HepG2 (cell line): ENCODE results near the gene SLC25A43. TPM values are rescaled to one million over a fixed set of nuclear protein-coding genes. Genes with fewer than 3 reads are reported as not detected.
A peak's percentile ranks its signal among the peaks of the same experiment; 100 is the strongest.

Source experiments
- BCLAF1 ChIP-seq: fragments of 450-650 bp; IDR thresholded peaks from 2 replicates; pipeline ENCODE4 v1.6.1; 2017; ENCODE audit warnings: mild to moderate bottlenecking
- E2F2 ChIP-seq: sonication (generic); formaldehyde crosslinking; IDR thresholded peaks from 2 replicates; pipeline ENCODE4 v1.4.0; 2020; ENCODE audit warnings: missing genetic modification reagents, borderline replicate concordance
- FOSL2 ChIP-seq: sonication (generic); formaldehyde crosslinking; IDR thresholded peaks from 2 replicates; pipeline ENCODE4 v1.4.0; 2020; ENCODE audit warnings: missing genetic modification reagents
- FOXA3 ChIP-seq: IDR thresholded peaks from 2 replicates; pipeline ENCODE4 v1.6.1; 2016; ENCODE audit warnings: missing genetic modification reagents, missing compliant biosample characterization
- FOXC1 ChIP-seq: sonication (generic); formaldehyde crosslinking; IDR thresholded peaks from 2 replicates; pipeline ENCODE4 v1.8.0; 2022; ENCODE audit warnings: mild to moderate bottlenecking, missing genetic modification reagents, borderline replicate concordance
- HES4 ChIP-seq: sonication (generic); formaldehyde crosslinking; IDR thresholded peaks from 2 replicates; pipeline ENCODE4 v1.9.0; 2021; ENCODE audit warnings: mild to moderate bottlenecking, missing genetic modification reagents, borderline replicate concordance
- PATZ1 ChIP-seq: sonication (generic); formaldehyde crosslinking; IDR thresholded peaks from 2 replicates; pipeline ENCODE4 v1.4.0; 2020; ENCODE audit warnings: missing genetic modification reagents
- POGZ ChIP-seq: sonication (generic); formaldehyde crosslinking; IDR thresholded peaks from 2 replicates; pipeline ENCODE4 v1.4.0; 2020; ENCODE audit warnings: mild to moderate bottlenecking, missing genetic modification reagents
- POLR2G ChIP-seq: fragments of 200-400 bp; formaldehyde crosslinking; IDR thresholded peaks from 2 replicates; pipeline ENCODE4 v1.6.1; 2018; ENCODE audit warnings: mild to moderate bottlenecking, low read depth, low read length, moderate library complexity
- SOX6 ChIP-seq, 2 experiments: fragments of 450-650 bp in 1 of 2; sonication (generic) in 1 of 2; formaldehyde crosslinking in 1 of 2; IDR thresholded peaks; 2 replicates each; pipeline versions ENCODE4 v1.4.0 to v1.6.1; 2017 to 2020; ENCODE audit warnings: antibody characterized with exemption in 1 of 2, mild to moderate bottlenecking in 1 of 2, missing genetic modification reagents in 1 of 2
- ZKSCAN5 ChIP-seq: sonication (generic); formaldehyde crosslinking; IDR thresholded peaks from 2 replicates; pipeline ENCODE4 v1.5.1; 2020; ENCODE audit warnings: mild to moderate bottlenecking, missing genetic modification reagents
- ZNF292 ChIP-seq: sonication (generic); formaldehyde crosslinking; IDR thresholded peaks from 2 replicates; pipeline ENCODE4 v1.8.1; 2022; ENCODE audit warnings: mild to moderate bottlenecking, low read depth, missing genetic modification reagents, borderline replicate concordance
- ZNF556 ChIP-seq: sonication (generic); formaldehyde crosslinking; IDR thresholded peaks from 2 replicates; pipeline ENCODE4 v1.4.0; 2020; ENCODE audit warnings: mild to moderate bottlenecking, missing genetic modification reagents, borderline replicate concordance
- ZNF563 ChIP-seq: sonication (generic); formaldehyde crosslinking; IDR thresholded peaks from 2 replicates; pipeline ENCODE4 v1.8.0; 2022; ENCODE audit warnings: mild to moderate bottlenecking, moderate library complexity, missing genetic modification reagents
- ZNF567 ChIP-seq: sonication (generic); formaldehyde crosslinking; IDR thresholded peaks from 2 replicates; pipeline ENCODE4 v1.8.1; 2023; ENCODE audit warnings: mild to moderate bottlenecking, missing genetic modification reagents, borderline replicate concordance
- polyA plus RNA-seq, 8 experiments: library from polyadenylated mRNA; depleted of rRNA in 3 of 8; stranded (reverse) in 7 of 8; unstranded in 1 of 8; fragments of >200 nt; fragmentation: Illumina TruSeq in 4 of 8; extraction: Trizol in 4 of 8; gene quantifications; 2 replicates each; pipeline versions ENCODE4 v1.2.1 to v1.2.3, GENCODE V29; 2011 to 2016; ENCODE audit warnings: low read depth in 4 of 8, missing spikeins in 1 of 8, mixed read lengths in 1 of 8; ENCODE audit not compliant: insufficient read depth in 1 of 8
- total RNA-seq, 5 experiments: library from RNA; depleted of rRNA; stranded (reverse); fragments of >200 nt; fragmentation: Illumina TruSeq; extraction: Trizol; gene quantifications; 2 replicates each; pipeline ENCODE4 v1.2.3, GENCODE V29; 2016; ENCODE audit warnings: low read depth in 1 of 5
- TF ChIP-seq, protein P1 (sequence below): IDR thresholded peaks from 2 replicates; pipeline ENCODE4 v1.6.1; 2016; ENCODE audit warnings: mild to moderate bottlenecking
- TF ChIP-seq, protein P2 (sequence below): IDR thresholded peaks from 2 replicates; pipeline ENCODE4 v1.6.1; 2016; ENCODE audit warnings: missing compliant biosample characterization, missing genetic modification reagents, borderline replicate concordance

Gene SLC25A43
- total and polyA plus RNA-seq, 2 of the 13 experiments (the other 11 are each of a cell fraction or from before 2014, with no cell fraction given): 5.8 to 13.2 TPM

DNA sequence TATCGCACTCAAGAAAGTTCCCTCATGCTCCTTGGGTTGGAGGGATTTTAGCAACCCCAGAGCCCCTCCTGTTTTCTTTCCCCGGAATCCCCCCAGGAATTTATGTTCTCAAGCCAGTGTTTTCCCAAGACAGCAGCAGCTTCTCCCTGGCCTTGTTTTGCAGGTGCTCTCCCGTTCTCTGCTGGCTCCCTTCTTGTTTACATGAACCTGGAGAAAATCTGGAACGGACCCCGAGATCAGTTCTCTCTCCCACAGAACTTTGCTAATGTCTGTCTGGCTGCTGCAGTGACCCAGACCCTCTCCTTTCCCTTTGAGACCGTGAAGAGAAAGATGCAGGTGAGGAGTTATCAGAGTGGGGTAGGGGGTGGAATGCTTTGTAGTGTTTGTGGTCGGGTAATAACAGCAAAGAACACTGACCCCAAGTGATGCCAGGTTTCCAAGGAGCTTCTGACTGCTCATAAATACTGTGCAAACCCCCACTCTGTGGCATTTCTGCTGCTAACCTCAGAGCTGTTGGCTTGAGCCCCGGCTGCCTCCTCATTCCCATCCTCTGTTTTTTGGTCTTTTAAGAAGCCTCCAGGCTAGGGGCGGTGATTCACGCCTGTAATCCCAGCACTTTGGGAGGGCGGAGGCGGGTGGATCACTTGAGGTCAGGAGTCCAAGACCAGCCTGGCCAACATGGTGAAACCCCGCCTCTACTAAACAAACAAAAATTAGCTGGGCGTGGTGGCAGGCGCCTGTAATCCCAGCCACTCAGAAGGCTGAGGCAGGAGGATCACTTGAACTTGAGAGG, 11.1 kb downstream of the SLC25A43 start (continued):
- TF ChIP-seq HES4 (CRISPR knock-in tag): no peak
- 0 out of 2 replicates have a peak, but pooled peaks have one; percentile 19 for TF ChIP-seq ZNF292 (CRISPR knock-in tag)
- TF ChIP-seq E2F2: no peak
- TF ChIP-seq BCLAF1: no peak
- TF ChIP-seq, protein P1, sequence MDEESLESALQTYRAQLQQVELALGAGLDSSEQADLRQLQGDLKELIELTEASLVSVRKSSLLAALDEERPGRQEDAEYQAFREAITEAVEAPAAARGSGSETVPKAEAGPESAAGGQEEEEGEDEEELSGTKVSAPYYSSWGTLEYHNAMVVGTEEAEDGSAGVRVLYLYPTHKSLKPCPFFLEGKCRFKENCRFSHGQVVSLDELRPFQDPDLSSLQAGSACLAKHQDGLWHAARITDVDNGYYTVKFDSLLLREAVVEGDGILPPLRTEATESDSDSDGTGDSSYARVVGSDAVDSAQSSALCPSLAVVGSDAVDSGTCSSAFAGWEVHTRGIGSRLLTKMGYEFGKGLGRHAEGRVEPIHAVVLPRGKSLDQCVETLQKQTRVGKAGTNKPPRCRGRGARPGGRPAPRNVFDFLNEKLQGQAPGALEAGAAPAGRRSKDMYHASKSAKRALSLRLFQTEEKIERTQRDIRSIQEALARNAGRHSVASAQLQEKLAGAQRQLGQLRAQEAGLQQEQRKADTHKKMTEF (CRISPR knock-in tag): peak; percentile 50; the same call in 1 of the 2 replicates
- no peak for TF ChIP-seq SOX6 (IDR thresholded peaks at IDR 0.05)
- peak; percentile 42; the same call in 1 of the 2 replicates for TF ChIP-seq SOX6 (CRISPR knock-in tag; IDR thresholded peaks at IDR 0.05)
- peak; percentile 60; the same call in 1 of the 2 replicates for TF ChIP-seq FOSL2 (CRISPR knock-in tag)
- TF ChIP-seq, protein P2, sequence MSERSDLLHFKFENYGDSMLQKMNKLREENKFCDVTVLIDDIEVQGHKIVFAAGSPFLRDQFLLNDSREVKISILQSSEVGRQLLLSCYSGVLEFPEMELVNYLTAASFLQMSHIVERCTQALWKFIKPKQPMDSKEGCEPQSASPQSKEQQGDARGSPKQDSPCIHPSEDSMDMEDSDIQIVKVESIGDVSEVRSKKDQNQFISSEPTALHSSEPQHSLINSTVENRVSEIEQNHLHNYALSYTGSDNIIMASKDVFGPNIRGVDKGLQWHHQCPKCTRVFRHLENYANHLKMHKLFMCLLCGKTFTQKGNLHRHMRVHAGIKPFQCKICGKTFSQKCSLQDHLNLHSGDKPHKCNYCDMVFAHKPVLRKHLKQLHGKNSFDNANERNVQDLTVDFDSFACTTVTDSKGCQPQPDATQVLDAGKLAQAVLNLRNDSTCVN (CRISPR knock-in tag): no peak
- TF ChIP-seq FOXC1 (CRISPR knock-in tag): 0 out of 2 replicates have a peak, but pooled peaks have one; percentile 33
- TF ChIP-seq POGZ (CRISPR knock-in tag): no peak; the same call in 1 of the 2 replicates
- TF ChIP-seq POLR2G: no peak
- no peak for TF ChIP-seq ZNF567
- TF ChIP-seq PATZ1 (CRISPR knock-in tag): 0 out of 2 replicates have a peak, but pooled peaks have one; percentile 20
- no peak for TF ChIP-seq ZNF563 (CRISPR knock-in tag)
- TF ChIP-seq FOXA3 (CRISPR knock-in tag): 0 out of 2 replicates have a peak, but pooled peaks have one; percentile 25
- no peak for TF ChIP-seq ZNF556
- TF ChIP-seq ZKSCAN5 (CRISPR knock-in tag): no peak
